ENCODE measurements around the gene MAPKBP1.
"Not testable (repeated sequence)": the region's sequence is repeated elsewhere in the genome, so short reads cannot be mapped to it uniquely, and the experiment has no call there.

MAPKBP1 gene

GRCh38 chr15:41774062-41774881, at the start of gene MAPKBP1:
TSS of gene MAPKBP1 (plus strand) at chr15:41774484. CDS start at chr15:41775276, 792 bp downstream.
- peak; percentile 92 for DNase-seq (ENCODE audit: low read depth)

- no peak for DNase-seq (ENCODE audit: low read depth)
Measured at GRCh38 chr15:41727143-41727542, 47.1 kb upstream of the MAPKBP1 start.

- DNase-seq (ENCODE audit: low read depth) = not testable (repeated sequence)
Measured at GRCh38 chr15:41728061-41728460, 46.2 kb upstream of the MAPKBP1 start.

- DNase-seq (ENCODE audit: low read depth) = no peak
Measured at GRCh38 chr15:41730543-41730942, 43.7 kb upstream of the MAPKBP1 start.

- DNase-seq (ENCODE audit: low read depth) = no peak
Measured at GRCh38 chr15:41732483-41732882, 41.8 kb upstream of the MAPKBP1 start.

GRCh38 chr15:41734079-41734478, 40.2 kb upstream of the MAPKBP1 start:
- no peak for DNase-seq (ENCODE audit: low read depth)

- DNase-seq (ENCODE audit: low read depth) = no peak
Measured at GRCh38 chr15:41735046-41735445, 39.2 kb upstream of the MAPKBP1 start.

- not testable (repeated sequence) for DNase-seq (ENCODE audit: low read depth)
Measured at GRCh38 chr15:41735492-41735891, 38.8 kb upstream of the MAPKBP1 start.

GRCh38 chr15:41746802-41747201, 27.5 kb upstream of the MAPKBP1 start:
- DNase-seq (ENCODE audit: low read depth) = no peak

GRCh38 chr15:41756198-41756597, 18.1 kb upstream of the MAPKBP1 start:
- DNase-seq (ENCODE audit: low read depth) = no peak

GRCh38 chr15:41772720-41773331, 1.5 kb upstream of the MAPKBP1 start:
- DNase-seq (ENCODE audit: low read depth) = peak; percentile 32

- no peak for DNase-seq (ENCODE audit: low read depth)
Measured at GRCh38 chr15:41773332-41773728, 954 bp upstream of the MAPKBP1 start.

- DNase-seq (ENCODE audit: low read depth) = no peak
Measured at GRCh38 chr15:41773729-41774061, 589 bp upstream of the MAPKBP1 start.

- no peak for DNase-seq (ENCODE audit: low read depth)
Measured at GRCh38 chr15:41774882-41775417, 666 bp downstream of the MAPKBP1 start.

- DNase-seq (ENCODE audit: low read depth) = no peak
Measured at GRCh38 chr15:41775651-41776050, 1.4 kb downstream of the MAPKBP1 start.

- no peak for DNase-seq (ENCODE audit: low read depth)
Measured at GRCh38 chr15:41777421-41777973, 3.2 kb downstream of the MAPKBP1 start.

- no peak for DNase-seq (ENCODE audit: low read depth)
Measured at GRCh38 chr15:41778521-41778920, 4.2 kb downstream of the MAPKBP1 start.

- DNase-seq (ENCODE audit: low read depth) = no peak
Measured at GRCh38 chr15:41779662-41780157, 5.4 kb downstream of the MAPKBP1 start.

GRCh38 chr15:41780266-41780665, 6.0 kb downstream of the MAPKBP1 start:
- DNase-seq (ENCODE audit: low read depth) = no peak

GRCh38 chr15:41780727-41781126, 6.4 kb downstream of the MAPKBP1 start:
- no peak for DNase-seq (ENCODE audit: low read depth)

GRCh38 chr15:41782371-41783282, 8.3 kb downstream of the MAPKBP1 start:
- no peak for DNase-seq (ENCODE audit: low read depth)

GRCh38 chr15:41783296-41783695, 9.0 kb downstream of the MAPKBP1 start:
- no peak for DNase-seq (ENCODE audit: low read depth)
